SU-DHL-6 (cell line): ENCODE measurements around the gene LRRC37A3.
"Not testable (repeated sequence)": the region's sequence is repeated elsewhere in the genome, so short reads cannot be mapped to it uniquely, and the experiment has no call there.

ENCODE experiments used
- H2AFZ ChIP-seq: fragments of 200-600 bp; sonication (generic); 2 replicates; pipeline ENCODE4 v1.6.1; 2014; ENCODE audit warnings: low read depth, mild to moderate bottlenecking, moderate library complexity, mixed read lengths, antibody characterized with exemption, low read length; ENCODE audit not compliant: severe bottlenecking
- H3F3A ChIP-seq: fragments of 200-600 bp; shearing (Covaris generic); 2 replicates; pipeline ENCODE4 v1.6.0; 2016; ENCODE audit warnings: antibody characterized with exemption, mild to moderate bottlenecking; ENCODE audit not compliant: insufficient read depth
- H3K27ac ChIP-seq: fragments of 200-600 bp; sonication (generic); 2 replicates; pipeline ENCODE4 v1.5.1; 2016; ENCODE audit warnings: low read depth, mild to moderate bottlenecking, low read length, moderate library complexity, mixed read lengths
- H3K27me3 ChIP-seq: fragments of 200-600 bp; sonication (generic), shearing (Covaris generic); 2 replicates; pipeline ENCODE4 v1.6.0; 2014; ENCODE audit warnings: mild to moderate bottlenecking, low read length
- H3K36me3 ChIP-seq: fragments of 200-600 bp; sonication (generic); 2 replicates; pipeline ENCODE4 v1.6.1; 2014; ENCODE audit warnings: mild to moderate bottlenecking, low read length, mixed read lengths
- H3K4me2 ChIP-seq: fragments of 300-600, 200-600 bp; shearing (Covaris generic), sonication (generic); 2 replicates; pipeline ENCODE4 v1.6.0; 2014; ENCODE audit warnings: low read length, low read depth, mild to moderate bottlenecking; ENCODE audit not compliant: poor library complexity, severe bottlenecking
- H3K4me3 ChIP-seq: fragments of 200-600 bp; sonication (generic); 2 replicates; pipeline ENCODE4 v1.5.1; 2014; ENCODE audit warnings: antibody characterized with exemption, low read length, mild to moderate bottlenecking, mixed read lengths; ENCODE audit not compliant: insufficient read depth, poor library complexity, severe bottlenecking
- H3K79me2 ChIP-seq: fragments of 200-600 bp; sonication (generic); 2 replicates; pipeline ENCODE4 v1.6.1; 2014; ENCODE audit warnings: mild to moderate bottlenecking, low read length, moderate library complexity; ENCODE audit not compliant: insufficient read depth
- H3K9ac ChIP-seq: fragments of 200-600 bp; sonication (generic); 2 replicates; pipeline ENCODE4 v1.7.0; 2014; ENCODE audit warnings: mild to moderate bottlenecking, low read length
- H3K9me2 ChIP-seq: fragments of 200-600 bp; sonication (generic); replicated peaks from 2 replicates; pipeline ENCODE4 v1.6.1; 2014; ENCODE audit warnings: low read length; ENCODE audit not compliant: insufficient read depth
- H3K9me3 ChIP-seq: fragments of 200-600 bp; sonication (generic); 2 replicates; pipeline ENCODE4 v1.6.1; 2014; ENCODE audit warnings: low read length, mixed read lengths; ENCODE audit not compliant: insufficient read depth
- H4K20me1 ChIP-seq: fragments of 200-600 bp; sonication (generic); 2 replicates; pipeline ENCODE4 v1.6.1; 2014; ENCODE audit warnings: low read depth, mild to moderate bottlenecking, antibody characterized with exemption, low read length, moderate library complexity, mixed read lengths
- CTCF ChIP-seq: fragments of 200-600 bp; sonication (generic); IDR thresholded peaks from one replicate; pipeline ENCODE4 v1.5.1; 2017; ENCODE audit warnings: antibody characterized with exemption, mild to moderate bottlenecking, low read length, moderate library complexity; ENCODE audit not compliant: insufficient read depth, poor library complexity, severe bottlenecking
- EZH2phosphoT487 ChIP-seq: fragments of 200-600 bp; sonication (generic), shearing (Covaris generic); conservative IDR thresholded peaks from 2 replicates; pipeline ENCODE4 v1.6.1; 2018; ENCODE audit warnings: mild to moderate bottlenecking, antibody characterized with exemption, low read length, moderate library complexity, mixed read lengths

Gene LRRC37A3

GRCh38 chr17:64938925-64939474 lies 19.7 kb upstream of the LRRC37A3 start:
- no peak overlapping the region for H2AFZ ChIP-seq
- H3K27me3 ChIP-seq: no peaks in the 10 kb centered on the region
- no peaks in the 10 kb centered on the region for H3K36me3 ChIP-seq

DNA sequence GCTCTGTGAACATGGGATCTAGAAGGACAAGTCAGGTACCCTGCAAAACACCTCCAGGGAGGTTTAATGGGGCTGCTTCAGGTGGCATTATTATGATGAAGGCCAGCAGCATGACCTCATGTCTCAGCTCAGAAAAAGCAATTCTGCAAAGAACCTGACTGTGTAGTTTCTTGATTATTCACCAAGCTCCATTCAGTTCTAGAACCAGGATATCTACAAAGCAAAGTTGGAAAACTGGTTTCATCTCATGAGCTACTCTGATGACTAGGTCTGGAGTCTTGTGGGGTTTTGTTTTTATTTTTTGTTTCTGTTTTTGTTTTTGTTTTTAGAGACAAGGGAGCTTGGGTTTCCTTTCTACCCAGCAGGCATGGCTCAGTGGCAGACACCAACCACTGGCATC lies 19.0 kb upstream of the LRRC37A3 start:
- Histone ChIP-seq H3K36me3 (no peaks in the 10 kb centered on the region), H2AFZ (no peak overlapping the region), H4K20me1 (no peaks in the 10 kb centered on the region), H3K27me3 (no peaks in the 10 kb centered on the region), H3K4me3 (no peak overlapping the region), H3K79me2 (no peaks in the 10 kb centered on the region), H3K9me2 (no peaks in the 10 kb centered on the region), H3K9me3 (no peaks in the 10 kb centered on the region), H3K9ac (no peak overlapping the region), H3K27ac (no peak overlapping the region), H3K4me2 (no peak overlapping the region), H3F3A (no peaks in the 10 kb centered on the region)
- TF ChIP-seq CTCF: no peak
- no peak for TF ChIP-seq EZH2phosphoT487

More at GRCh38 chr17:64938925-64939474, 19.7 kb upstream of the LRRC37A3 start:
- Histone ChIP-seq H3K79me2 (no peaks in the 10 kb centered on the region), H3K4me2 (no peak overlapping the region), H4K20me1 (no peaks in the 10 kb centered on the region), H3K9me3 (no peaks in the 10 kb centered on the region), H3K4me3 (no peak overlapping the region), H3F3A (no peaks in the 10 kb centered on the region), H3K9ac (no peak overlapping the region), H3K9me2 (no peaks in the 10 kb centered on the region), H3K27ac (no peak overlapping the region)
- no peak for TF ChIP-seq EZH2phosphoT487
- TF ChIP-seq CTCF: peak; percentile 82

DNA sequence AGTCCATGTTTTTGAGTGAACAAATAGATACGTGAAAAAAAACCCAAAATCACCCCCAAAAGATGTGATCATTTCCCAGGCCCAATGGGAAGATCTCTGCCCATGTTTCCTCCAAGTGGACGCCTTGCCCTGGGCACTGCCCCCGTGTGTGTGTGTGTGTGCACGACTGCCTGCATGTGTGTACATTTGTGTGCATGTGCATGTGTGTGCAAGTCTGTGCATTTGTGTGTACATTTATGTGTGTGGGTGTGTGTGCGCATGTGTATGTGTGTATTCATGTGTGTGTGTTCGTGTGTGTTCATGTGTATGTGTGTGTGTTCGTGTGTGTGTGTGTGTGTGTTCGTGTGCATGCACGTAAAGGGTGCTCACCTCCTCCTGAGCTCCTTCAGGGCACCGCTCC lies 16.8 kb upstream of the LRRC37A3 start:
- no peaks in the 10 kb centered on the region for H3K9me2 ChIP-seq
- H3K27ac ChIP-seq: no peak overlapping the region
- no peak overlapping the region for H3K9ac ChIP-seq
- H4K20me1 ChIP-seq: no peaks in the 10 kb centered on the region
- H3K27me3 ChIP-seq: no peaks in the 10 kb centered on the region
- H3K36me3 ChIP-seq: no peaks in the 10 kb centered on the region
- TF ChIP-seq EZH2phosphoT487 (no peak), CTCF (no peak)
- H3K9me3 ChIP-seq: no peaks in the 10 kb centered on the region
- H3F3A ChIP-seq: no peaks in the 10 kb centered on the region
- no peak overlapping the region for H3K4me2 ChIP-seq
- H2AFZ ChIP-seq: no peak overlapping the region
- no peaks in the 10 kb centered on the region for H3K79me2 ChIP-seq
- H3K4me3 ChIP-seq: no peak overlapping the region

DNA sequence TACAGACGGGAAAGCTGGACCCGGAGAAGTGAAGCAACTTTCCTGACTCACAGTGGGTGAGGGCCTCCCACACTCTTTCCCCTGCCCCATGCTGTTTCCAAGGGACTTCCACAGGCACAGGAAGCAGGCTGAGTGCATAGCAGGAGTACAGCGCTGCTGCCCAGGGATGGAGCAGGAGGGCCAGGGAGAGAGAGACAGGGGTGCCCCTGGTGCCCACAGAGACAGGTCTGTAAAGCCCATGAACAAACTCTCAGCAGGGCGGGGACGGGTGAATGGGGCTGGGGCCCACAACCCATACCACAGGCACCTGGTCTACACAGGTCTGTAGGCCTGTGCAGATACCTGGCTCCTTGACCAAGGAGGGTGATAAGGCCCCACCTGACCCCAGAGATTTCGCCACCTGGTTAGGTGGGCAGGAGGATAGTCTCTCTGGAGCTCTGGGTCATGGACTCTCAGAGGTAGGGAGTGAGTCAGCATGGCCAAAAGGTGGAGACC lies 15.1 kb upstream of the LRRC37A3 start:
- not testable (repeated sequence) for H3F3A ChIP-seq, H3K36me3 ChIP-seq, H4K20me1 ChIP-seq, H3K9me3 ChIP-seq, H3K4me2 ChIP-seq, H3K4me3 ChIP-seq, H3K79me2 ChIP-seq, H3K9me2 ChIP-seq, H3K27ac ChIP-seq, H3K27me3 ChIP-seq, H3K9ac ChIP-seq, H2AFZ ChIP-seq

DNA sequence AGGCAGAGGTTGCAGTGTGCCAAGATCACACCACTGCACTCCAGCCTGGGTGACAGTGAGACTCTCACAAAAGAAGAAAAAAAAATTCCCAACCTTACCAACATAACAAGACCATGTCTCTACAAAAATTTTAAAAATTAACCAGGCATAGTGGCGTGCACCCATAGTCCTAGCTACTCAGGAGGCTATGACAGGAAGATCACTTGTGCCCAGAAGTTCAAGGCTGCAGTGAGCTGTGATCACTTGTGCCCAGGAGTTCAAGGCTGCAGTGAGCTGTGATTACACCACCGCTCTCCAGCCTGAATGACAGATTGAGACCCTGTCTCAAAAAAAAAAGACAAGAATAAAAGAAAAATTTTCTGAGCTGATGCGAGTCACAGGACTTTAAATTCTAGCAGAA lies 13.6 kb upstream of the LRRC37A3 start:
- H3K27ac ChIP-seq, H2AFZ ChIP-seq, H3K79me2 ChIP-seq, H3K4me3 ChIP-seq, H3K9me3 ChIP-seq, H3K27me3 ChIP-seq, H4K20me1 ChIP-seq, H3K36me3 ChIP-seq, H3F3A ChIP-seq, H3K9ac ChIP-seq, H3K9me2 ChIP-seq, H3K4me2 ChIP-seq: not testable (repeated sequence)

DNA sequence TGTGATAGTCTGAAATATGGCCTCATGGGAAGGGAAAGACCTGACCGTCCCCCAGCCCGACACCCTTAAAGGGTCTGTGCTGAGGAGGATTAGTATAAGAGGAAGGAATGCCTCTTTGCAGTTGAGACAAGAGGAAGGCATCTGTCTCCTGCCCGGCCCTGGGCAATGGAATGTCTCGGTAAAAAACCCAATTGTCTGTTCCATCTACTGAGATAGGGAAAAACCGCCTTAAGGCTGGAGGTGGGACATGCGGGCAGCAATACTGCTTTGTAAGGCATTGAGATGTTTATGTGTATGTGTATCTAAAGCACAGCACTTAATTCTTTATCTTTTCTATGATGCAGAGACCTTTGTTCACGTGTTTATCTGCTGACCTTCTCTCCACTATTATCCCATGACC lies 11.1 kb upstream of the LRRC37A3 start:
- H3F3A ChIP-seq: not testable (repeated sequence)

More for the DNA sequence above, 11.1 kb upstream of the LRRC37A3 start:
- not testable (repeated sequence) for H3K9me2 ChIP-seq, H2AFZ ChIP-seq, H3K9me3 ChIP-seq, H4K20me1 ChIP-seq, H3K79me2 ChIP-seq, H3K27me3 ChIP-seq, H3K36me3 ChIP-seq, H3K9ac ChIP-seq, H3K4me2 ChIP-seq, H3K27ac ChIP-seq, H3K4me3 ChIP-seq
